Omental fat pad (tissue), 4 donors: ENCODE data around the gene EDNRA. TPM values are rescaled to one million over a fixed set of nuclear protein-coding genes. Genes with fewer than 3 reads are reported as not detected.

Experiments
- ATAC-seq: fragments of 150-250 bp; one replicate; pipeline ENCODE4 v1.9.1; 2016; ENCODE audit warnings: mild to moderate bottlenecking, moderate library complexity; ENCODE audit not compliant: low FRiP score
- DNase-seq: peaks from one replicate; pipeline ENCODE4 v3.0.0-alpha.2; 2019; ENCODE audit warnings: low spot score
- total RNA-seq, 4 donors: library from RNA; depleted of rRNA; stranded (reverse); fragments of >200 nt; gene quantifications; one replicate each; pipeline ENCODE4 v1.1.0, GENCODE V29; 2016
- TF ChIP-seq, protein P1 (sequence below), 3 donors: fragments of 450-650 bp; IDR thresholded peaks; one replicate each; pipeline ENCODE4 v1.5.1; 2016 to 2017; ENCODE audit warnings: antibody characterized with exemption in 3 of 3, mild to moderate bottlenecking in 3 of 3, moderate library complexity in 2 of 3

The EDNRA gene
- total RNA-seq, 4 donors from 2014 or later = 3.5 to 10.6 (median 7.0) TPM

DNA sequence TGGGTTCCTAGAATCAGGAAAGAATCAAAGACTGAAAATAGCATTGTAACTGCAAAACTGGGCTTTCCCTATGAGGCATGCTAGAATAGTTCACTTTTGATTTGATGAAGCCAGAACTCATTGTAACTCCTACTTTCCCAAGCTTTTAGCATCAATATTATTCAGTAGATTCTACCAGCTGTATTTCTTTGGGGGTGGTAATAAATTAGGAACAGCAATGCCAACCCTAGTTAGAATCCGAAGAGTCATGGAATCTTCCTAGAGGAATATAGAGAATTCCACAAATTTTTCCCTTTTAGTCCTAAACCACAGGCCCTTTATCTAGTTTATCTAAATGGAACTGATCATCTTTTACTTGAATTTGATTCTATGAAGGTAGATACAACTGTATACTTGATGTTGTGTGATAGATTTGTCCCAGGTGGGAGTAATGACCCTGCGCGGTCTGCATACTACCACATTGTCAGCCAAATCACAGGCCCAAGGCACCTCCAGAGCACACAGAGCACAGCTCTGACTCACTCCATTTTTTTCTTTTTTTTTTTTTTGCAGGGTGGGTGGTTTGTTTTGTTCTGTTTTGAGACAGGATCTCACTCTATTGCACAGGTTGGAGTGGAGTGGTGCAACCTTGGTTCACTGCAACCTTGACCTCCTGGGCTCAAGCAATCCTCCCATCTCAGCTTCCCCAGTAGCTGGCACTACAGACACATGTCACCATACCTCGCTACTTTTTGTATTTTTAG, 66.6 kb downstream of the EDNRA start:
- TF ChIP-seq, protein P1, sequence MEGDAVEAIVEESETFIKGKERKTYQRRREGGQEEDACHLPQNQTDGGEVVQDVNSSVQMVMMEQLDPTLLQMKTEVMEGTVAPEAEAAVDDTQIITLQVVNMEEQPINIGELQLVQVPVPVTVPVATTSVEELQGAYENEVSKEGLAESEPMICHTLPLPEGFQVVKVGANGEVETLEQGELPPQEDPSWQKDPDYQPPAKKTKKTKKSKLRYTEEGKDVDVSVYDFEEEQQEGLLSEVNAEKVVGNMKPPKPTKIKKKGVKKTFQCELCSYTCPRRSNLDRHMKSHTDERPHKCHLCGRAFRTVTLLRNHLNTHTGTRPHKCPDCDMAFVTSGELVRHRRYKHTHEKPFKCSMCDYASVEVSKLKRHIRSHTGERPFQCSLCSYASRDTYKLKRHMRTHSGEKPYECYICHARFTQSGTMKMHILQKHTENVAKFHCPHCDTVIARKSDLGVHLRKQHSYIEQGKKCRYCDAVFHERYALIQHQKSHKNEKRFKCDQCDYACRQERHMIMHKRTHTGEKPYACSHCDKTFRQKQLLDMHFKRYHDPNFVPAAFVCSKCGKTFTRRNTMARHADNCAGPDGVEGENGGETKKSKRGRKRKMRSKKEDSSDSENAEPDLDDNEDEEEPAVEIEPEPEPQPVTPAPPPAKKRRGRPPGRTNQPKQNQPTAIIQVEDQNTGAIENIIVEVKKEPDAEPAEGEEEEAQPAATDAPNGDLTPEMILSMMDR (IDR thresholded peaks at IDR 0.05) = no peak
- no peak for ATAC-seq

DNA sequence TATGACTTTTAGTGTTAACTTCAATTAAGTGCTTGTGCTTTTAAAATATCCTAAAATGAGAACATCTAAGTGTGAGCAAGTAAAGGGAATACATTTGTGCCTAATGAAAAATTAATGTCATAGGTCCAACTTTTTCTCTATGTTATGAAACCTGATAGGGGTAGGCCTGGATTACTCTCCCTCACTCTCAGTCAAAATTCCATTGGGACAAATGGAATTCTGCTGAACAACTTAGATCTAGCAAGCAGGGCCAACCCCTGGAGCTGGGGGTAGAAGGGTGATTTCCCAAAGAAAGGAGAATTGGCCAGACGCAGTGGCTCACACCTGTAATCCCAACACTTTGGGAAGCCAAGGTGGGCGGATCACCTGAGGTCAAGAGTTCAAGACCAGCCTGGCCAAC, 67.4 kb downstream of the EDNRA start:
- TF ChIP-seq, protein P1 (IDR thresholded peaks at IDR 0.05) = no peak
- ATAC-seq = no peak
- no peak for DNase-seq

More for the DNA sequence above, 66.6 kb downstream of the EDNRA start:
- no peak for DNase-seq

- DNase-seq (no peak), ATAC-seq (no peak)
- TF ChIP-seq, protein P1 (IDR thresholded peaks at IDR 0.05) = no peak
Measured at GRCh38 chr4:147550626-147551246, 69.8 kb downstream of the EDNRA start.

GRCh38 chr4:147560625-147561024, 79.7 kb downstream of the EDNRA start:
- TF ChIP-seq, protein P1 (IDR thresholded peaks at IDR 0.05) = no peak
- no peak for ATAC-seq
- no peak for DNase-seq

GRCh38 chr4:147566762-147567161, 85.9 kb downstream of the EDNRA start:
- ATAC-seq = no peak
- no peak for DNase-seq
- TF ChIP-seq, protein P1 (IDR thresholded peaks at IDR 0.05) = no peak

DNA sequence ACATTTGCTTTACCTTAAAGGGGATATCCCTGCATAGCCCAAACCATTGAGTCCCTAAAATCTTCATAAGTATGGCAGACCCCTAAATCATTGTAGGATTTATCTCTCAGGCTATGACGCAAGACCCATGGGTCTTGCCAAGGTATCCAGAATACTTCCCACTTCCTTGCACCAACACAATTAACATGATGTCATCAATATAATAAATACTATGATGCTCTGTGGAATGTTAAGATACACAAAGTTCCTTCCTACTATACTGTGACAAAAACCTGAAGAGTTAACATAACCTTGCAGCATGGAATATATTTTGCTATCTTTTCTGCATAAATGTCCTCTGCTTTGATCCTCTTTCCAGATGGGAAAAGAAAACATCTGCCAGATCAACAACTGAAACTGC, 86.4 kb downstream of the EDNRA start:
- TF ChIP-seq, protein P1 (IDR thresholded peaks at IDR 0.05) = no peak
- ATAC-seq (no peak), DNase-seq (no peak)

DNA sequence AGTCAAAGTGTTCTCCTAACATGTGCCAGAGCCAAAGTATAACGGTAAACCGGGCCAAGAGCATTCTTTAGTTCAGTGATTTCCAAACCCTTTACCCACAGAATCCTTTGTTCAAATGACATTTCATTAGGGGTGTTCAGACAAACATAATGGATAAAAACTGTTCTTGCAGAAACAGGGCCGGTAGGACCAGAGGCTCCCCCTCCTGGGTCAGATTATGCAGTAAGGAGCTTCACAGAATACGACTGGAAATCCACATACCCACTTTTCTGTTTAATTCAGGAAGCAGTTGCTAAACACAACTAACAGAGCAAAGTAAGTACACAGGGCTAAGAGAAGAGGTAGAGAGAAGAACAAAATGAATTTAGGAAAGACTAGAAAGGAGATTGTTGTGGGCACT, 89.7 kb downstream of the EDNRA start:
- TF ChIP-seq, protein P1 (IDR thresholded peaks at IDR 0.05) = no peak
- ATAC-seq = no peak
- no peak for DNase-seq
